Astrocyte (in vitro differentiated cells and primary cell): ENCODE measurements around the gene LIN28B. TPM values are rescaled to one million over a fixed set of nuclear protein-coding genes. Genes with fewer than 3 reads are reported as not detected.
"Not testable (repeated sequence)": the region's sequence is repeated elsewhere in the genome, so short reads cannot be mapped to it uniquely, and the experiment has no call there.

Experiments used
- DNase-seq: peaks from one replicate; pipeline ENCODE4 v3.0.0-alpha.2; 2010; ENCODE audit warnings: low read depth
- FAIRE-seq: peaks from 2 replicates; lab custom pipeline; 2011; peaks lifted over from hg19 to GRCh38; lab: Jason Lieb, UNC
- H2AFZ ChIP-seq: 2 replicates; pipeline ENCODE4 v1.6.0; 2012; ENCODE audit warnings: low read depth, low read length, inconsistent platforms
- H3K27ac ChIP-seq: 2 replicates; pipeline ENCODE4 v1.5.1; 2011; ENCODE audit warnings: low read depth, low read length, inconsistent platforms
- H3K27me3 ChIP-seq: 2 replicates; pipeline ENCODE4 v1.6.0; 2011; ENCODE audit warnings: low read length, inconsistent platforms; ENCODE audit not compliant: insufficient read depth
- H3K36me3 ChIP-seq: 2 replicates; pipeline ENCODE4 v1.5.1; 2011; ENCODE audit warnings: low read length, inconsistent platforms; ENCODE audit not compliant: insufficient read depth
- H3K4me1 ChIP-seq: 2 replicates; pipeline ENCODE4 v1.5.1; 2011; ENCODE audit warnings: low read length, inconsistent platforms; ENCODE audit not compliant: insufficient read depth
- H3K4me2 ChIP-seq: 2 replicates; pipeline ENCODE4 v1.6.0; 2012; ENCODE audit warnings: low read length, inconsistent platforms
- H3K4me3 ChIP-seq: 2 replicates; pipeline ENCODE4 v1.5.1; 2011; ENCODE audit warnings: low read depth, mild to moderate bottlenecking, low read length, inconsistent platforms; ENCODE audit not compliant: insufficient read depth
- H3K79me2 ChIP-seq: 2 replicates; pipeline ENCODE4 v1.6.0; 2012; ENCODE audit warnings: mild to moderate bottlenecking, low read length, inconsistent platforms; ENCODE audit not compliant: insufficient read depth
- H3K9ac ChIP-seq: 2 replicates; pipeline ENCODE4 v1.6.0; 2012; ENCODE audit warnings: mild to moderate bottlenecking, low read length, inconsistent platforms
- H3K9me3 ChIP-seq: 2 replicates; pipeline ENCODE4 v1.5.1; 2012; ENCODE audit warnings: low read depth, mild to moderate bottlenecking, low read length, inconsistent platforms; ENCODE audit not compliant: insufficient read depth
- H4K20me1 ChIP-seq: 2 replicates; pipeline ENCODE4 v1.6.0; 2012; ENCODE audit warnings: low read length, inconsistent platforms; ENCODE audit not compliant: insufficient read depth
- H3K27ac Mint-ChIP-seq: one replicate; pipeline ENCODE4 v1.8.0; 2021; ENCODE audit warnings: mild to moderate bottlenecking, mixed read lengths; ENCODE audit not compliant: unreplicated experiment
- H3K27me3 Mint-ChIP-seq: one replicate; pipeline ENCODE4 v1.8.0; 2021; ENCODE audit warnings: low read depth, mixed read lengths; ENCODE audit not compliant: unreplicated experiment
- H3K36me3 Mint-ChIP-seq: one replicate; pipeline ENCODE4 v1.8.0; 2021; ENCODE audit warnings: low read depth, mixed read lengths; ENCODE audit not compliant: unreplicated experiment
- H3K4me1 Mint-ChIP-seq: one replicate; pipeline ENCODE4 v1.8.0; 2021; ENCODE audit warnings: low read depth, mixed read lengths; ENCODE audit not compliant: unreplicated experiment
- H3K4me3 Mint-ChIP-seq: one replicate; pipeline ENCODE4 v1.8.0; 2021; ENCODE audit warnings: mild to moderate bottlenecking, moderate library complexity, mixed read lengths; ENCODE audit not compliant: unreplicated experiment
- H3K9me3 Mint-ChIP-seq: one replicate; pipeline ENCODE4 v1.8.0; 2021; ENCODE audit warnings: mild to moderate bottlenecking, mixed read lengths; ENCODE audit not compliant: unreplicated experiment
- EZH2 ChIP-seq: IDR thresholded peaks from 2 replicates; pipeline ENCODE4 v1.6.1; 2012; ENCODE audit warnings: mild to moderate bottlenecking, low read length, inconsistent platforms; ENCODE audit not compliant: insufficient read depth
- total RNA-seq: library from RNA; stranded (reverse); gene quantifications from 2 replicates; pipeline ENCODE4 v1.2.1, GENCODE V29; 2021
- TF ChIP-seq, protein P1 (sequence below): IDR thresholded peaks from 2 replicates; pipeline ENCODE4 v1.5.1; 2011; ENCODE audit warnings: low read depth, mild to moderate bottlenecking, inconsistent platforms, low read length, moderate library complexity; ENCODE audit not compliant: insufficient read depth

LIN28B gene
- total RNA-seq, 1 donor from 2014 or later, result 29.0 TPM

DNA sequence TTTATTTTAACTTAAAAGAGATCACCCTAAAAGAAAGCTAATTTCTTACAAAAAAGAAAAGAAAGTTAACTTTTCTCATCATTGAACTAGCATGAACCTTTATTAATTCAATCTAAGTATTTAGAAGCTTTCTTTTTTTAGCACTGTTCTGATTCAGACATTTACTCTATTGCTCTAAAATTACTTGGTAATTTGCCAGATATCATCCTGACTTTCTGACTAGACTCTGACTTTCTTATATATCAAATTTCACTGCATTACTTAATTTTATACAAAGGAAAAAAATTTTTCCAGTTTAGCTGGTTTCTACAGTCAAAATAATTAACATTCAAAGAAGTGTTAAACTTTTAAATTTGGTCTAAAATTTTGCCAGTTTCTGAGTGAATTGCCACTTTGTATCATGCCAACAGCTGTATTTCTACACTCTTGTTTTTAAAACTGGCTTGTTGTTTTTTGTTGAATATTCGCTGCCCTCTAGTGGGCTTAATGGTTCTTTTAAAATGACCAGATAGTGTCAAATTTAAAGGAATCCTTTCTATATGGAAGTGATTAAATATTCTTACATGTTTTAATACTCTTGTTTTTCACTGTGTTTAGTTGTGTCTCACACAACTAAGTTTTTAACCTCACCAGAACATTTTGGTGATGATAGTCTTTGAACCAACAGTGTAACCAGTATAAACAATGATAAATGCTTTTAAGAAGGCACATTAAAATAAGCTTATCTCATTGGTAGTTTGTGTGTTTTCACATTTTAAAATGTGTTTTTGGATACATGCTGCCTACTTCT, 120.9 kb downstream of the LIN28B start:
- peak; percentile 18 for DNase-seq
- no peaks in the 10 kb centered on the region for H3K36me3 Mint-ChIP-seq
- no peaks in the 10 kb centered on the region for H3K27me3 Mint-ChIP-seq
- no peaks in the 10 kb centered on the region for H3K9me3 ChIP-seq
- H3K9me3 Mint-ChIP-seq, result no peaks in the 10 kb centered on the region
- H3K9ac ChIP-seq, result no peak overlapping the region
- H3K4me1 Mint-ChIP-seq, result no peaks in the 10 kb centered on the region
- no peak overlapping the region for H3K4me2 ChIP-seq
- no peak overlapping the region for H3K27ac ChIP-seq
- H2AFZ ChIP-seq, result no peak overlapping the region
- TF ChIP-seq, protein P1, sequence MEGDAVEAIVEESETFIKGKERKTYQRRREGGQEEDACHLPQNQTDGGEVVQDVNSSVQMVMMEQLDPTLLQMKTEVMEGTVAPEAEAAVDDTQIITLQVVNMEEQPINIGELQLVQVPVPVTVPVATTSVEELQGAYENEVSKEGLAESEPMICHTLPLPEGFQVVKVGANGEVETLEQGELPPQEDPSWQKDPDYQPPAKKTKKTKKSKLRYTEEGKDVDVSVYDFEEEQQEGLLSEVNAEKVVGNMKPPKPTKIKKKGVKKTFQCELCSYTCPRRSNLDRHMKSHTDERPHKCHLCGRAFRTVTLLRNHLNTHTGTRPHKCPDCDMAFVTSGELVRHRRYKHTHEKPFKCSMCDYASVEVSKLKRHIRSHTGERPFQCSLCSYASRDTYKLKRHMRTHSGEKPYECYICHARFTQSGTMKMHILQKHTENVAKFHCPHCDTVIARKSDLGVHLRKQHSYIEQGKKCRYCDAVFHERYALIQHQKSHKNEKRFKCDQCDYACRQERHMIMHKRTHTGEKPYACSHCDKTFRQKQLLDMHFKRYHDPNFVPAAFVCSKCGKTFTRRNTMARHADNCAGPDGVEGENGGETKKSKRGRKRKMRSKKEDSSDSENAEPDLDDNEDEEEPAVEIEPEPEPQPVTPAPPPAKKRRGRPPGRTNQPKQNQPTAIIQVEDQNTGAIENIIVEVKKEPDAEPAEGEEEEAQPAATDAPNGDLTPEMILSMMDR, result peak; percentile 52
- TF ChIP-seq EZH2, result no peak
- H3K4me3 Mint-ChIP-seq, result no peak overlapping the region
- H3K79me2 ChIP-seq, result no peaks in the 10 kb centered on the region
- no peak overlapping the region for H3K27ac Mint-ChIP-seq
- H4K20me1 ChIP-seq, result no peaks in the 10 kb centered on the region
- no peaks in the 10 kb centered on the region for H3K4me1 ChIP-seq
- no peaks in the 10 kb centered on the region for H3K27me3 ChIP-seq
- peak; percentile 73 for FAIRE-seq
- H3K4me3 ChIP-seq, result no peak overlapping the region
- H3K36me3 ChIP-seq, result no peaks in the 10 kb centered on the region

DNA sequence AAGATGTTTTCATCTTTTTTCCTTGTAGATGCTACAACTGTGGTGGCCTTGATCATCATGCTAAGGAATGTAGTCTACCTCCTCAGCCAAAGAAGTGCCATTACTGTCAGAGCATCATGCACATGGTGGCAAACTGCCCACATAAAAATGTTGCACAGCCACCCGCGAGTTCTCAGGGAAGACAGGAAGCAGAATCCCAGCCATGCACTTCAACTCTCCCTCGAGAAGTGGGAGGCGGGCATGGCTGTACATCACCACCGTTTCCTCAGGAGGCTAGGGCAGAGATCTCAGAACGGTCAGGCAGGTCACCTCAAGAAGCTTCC, 121.4 kb downstream of the LIN28B start:
- Histone ChIP-seq H3K27ac (no peak overlapping the region), H3K36me3 (no peaks in the 10 kb centered on the region), H4K20me1 (no peaks in the 10 kb centered on the region), H3K4me2 (no peak overlapping the region), H3K9ac (no peak overlapping the region), H3K4me3 (no peak overlapping the region), H2AFZ (no peak overlapping the region), H3K9me3 (no peaks in the 10 kb centered on the region), H3K27me3 (no peaks in the 10 kb centered on the region), H3K4me1 (no peaks in the 10 kb centered on the region), H3K79me2 (no peaks in the 10 kb centered on the region)
- no peak for TF ChIP-seq EZH2
- TF ChIP-seq, protein P1, result no peak
- DNase-seq, result no peak
- FAIRE-seq, result no peak
- Mint-ChIP-seq H3K36me3 (no peaks in the 10 kb centered on the region), H3K27ac (no peak overlapping the region), H3K27me3 (no peaks in the 10 kb centered on the region), H3K9me3 (no peaks in the 10 kb centered on the region), H3K4me3 (no peak overlapping the region), H3K4me1 (no peaks in the 10 kb centered on the region)

DNA sequence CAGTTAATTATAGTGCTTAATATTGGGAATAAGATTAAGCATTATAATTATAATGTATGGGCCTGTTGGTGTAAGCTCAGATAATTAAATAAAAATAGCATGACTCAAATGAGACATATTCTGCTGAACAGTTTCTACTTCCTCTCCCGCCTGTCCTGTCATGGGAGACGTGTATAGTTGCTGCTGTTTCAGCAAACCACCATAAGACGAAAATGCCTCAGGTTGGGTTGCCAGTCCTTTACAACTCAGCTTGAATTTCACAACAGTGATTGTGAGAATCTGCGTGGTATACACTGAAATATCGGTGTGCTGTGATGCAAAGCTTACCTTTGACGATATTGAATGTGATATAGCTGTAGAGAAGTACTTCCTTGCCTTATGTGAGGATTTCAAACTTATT, 123.4 kb downstream of the LIN28B start:
- Histone ChIP-seq H3K27me3 (no peaks in the 10 kb centered on the region), H3K4me2 (no peak overlapping the region), H3K4me1 (no peaks in the 10 kb centered on the region), H3K27ac (no peak overlapping the region), H3K9ac (no peak overlapping the region), H2AFZ (no peak overlapping the region), H3K9me3 (no peaks in the 10 kb centered on the region), H4K20me1 (no peaks in the 10 kb centered on the region), H3K4me3 (no peak overlapping the region), H3K79me2 (no peaks in the 10 kb centered on the region), H3K36me3 (no peaks in the 10 kb centered on the region)
- H3K27me3 Mint-ChIP-seq, result no peaks in the 10 kb centered on the region
- H3K27ac Mint-ChIP-seq, result no peak overlapping the region
- H3K4me3 Mint-ChIP-seq, result no peak overlapping the region
- no peaks in the 10 kb centered on the region for H3K4me1 Mint-ChIP-seq
- TF ChIP-seq, protein P1, result no peak
- no peak for TF ChIP-seq EZH2
- no peaks in the 10 kb centered on the region for H3K9me3 Mint-ChIP-seq
- DNase-seq (no peak), FAIRE-seq (no peak)
- H3K36me3 Mint-ChIP-seq, result no peaks in the 10 kb centered on the region

DNA sequence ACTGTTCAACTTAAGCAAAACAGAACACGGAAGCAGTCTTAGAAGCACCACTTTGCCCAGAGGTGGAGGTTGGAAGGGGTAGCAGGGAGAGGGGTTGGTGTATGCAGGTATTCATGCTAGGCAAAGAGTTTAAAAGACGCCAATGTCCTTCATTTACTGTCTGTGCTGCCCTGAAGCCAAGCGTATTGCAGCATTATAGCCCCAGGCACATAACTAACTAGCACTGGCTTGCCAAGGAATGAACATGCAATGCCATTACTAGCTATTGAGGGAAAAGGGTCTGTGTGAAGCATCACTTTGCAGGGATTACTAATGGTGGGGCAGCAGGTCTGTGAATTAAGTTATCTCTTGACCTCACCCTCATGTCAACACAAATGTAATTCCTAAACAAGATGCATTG, 124.8 kb downstream of the LIN28B start:
- not testable (repeated sequence) for H3K4me3 ChIP-seq, H3K4me1 ChIP-seq, H3K9me3 ChIP-seq, H3K4me3 Mint-ChIP-seq, H3K4me1 Mint-ChIP-seq, H4K20me1 ChIP-seq, DNase-seq, H3K79me2 ChIP-seq, H3K4me2 ChIP-seq, H3K36me3 ChIP-seq, H3K9me3 Mint-ChIP-seq, H3K27ac ChIP-seq, H3K27me3 ChIP-seq, FAIRE-seq, H3K36me3 Mint-ChIP-seq, H3K27me3 Mint-ChIP-seq, H2AFZ ChIP-seq, H3K27ac Mint-ChIP-seq, H3K9ac ChIP-seq
